Bronchial epithelial cell (primary cell): Measurements from ENCODE around the gene HLA-DPB1. TPM values are rescaled to one million over a fixed set of nuclear protein-coding genes. Genes with fewer than 3 reads are reported as not detected.
"Not testable (repeated sequence)": the region's sequence is repeated elsewhere in the genome, so short reads cannot be mapped to it uniquely, and the experiment has no call there.

Experiments used
- DNase-seq: peaks from one replicate; pipeline ENCODE4 v3.0.0-alpha.2; 2010; ENCODE audit warnings: low read depth
- FAIRE-seq: peaks from 2 replicates; lab custom pipeline; 2011; peaks lifted over from hg19 to GRCh38; lab: Jason Lieb, UNC
- H3K27me3 ChIP-seq: 2 replicates; pipeline ENCODE4 v1.5.1; 2011; ENCODE audit warnings: low read length; ENCODE audit not compliant: control insufficient read depth, insufficient read depth
- H3K36me3 ChIP-seq: 2 replicates; pipeline ENCODE4 v1.5.1; 2011; ENCODE audit warnings: low read length; ENCODE audit not compliant: control insufficient read depth, insufficient read depth
- H3K4me3 ChIP-seq: 2 replicates; pipeline ENCODE4 v1.5.1; 2011; ENCODE audit warnings: mild to moderate bottlenecking, low read depth, low read length, control low read depth
- total RNA-seq: library from RNA; depleted of rRNA; stranded (reverse); fragments of >200 nt; gene quantifications from 2 replicates; pipeline ENCODE4 v1.2.1, GENCODE V29; 2014
- TF ChIP-seq, protein P1 (sequence below): IDR thresholded peaks from 2 replicates; pipeline ENCODE4 v1.5.1; 2011; ENCODE audit warnings: mild to moderate bottlenecking, moderate library complexity, low read length, control low read depth, inconsistent platforms; ENCODE audit not compliant: insufficient read depth, severe bottlenecking

The HLA-DPB1 gene
- total RNA-seq, 1 donor from 2014 or later: 0.53 TPM

DNA sequence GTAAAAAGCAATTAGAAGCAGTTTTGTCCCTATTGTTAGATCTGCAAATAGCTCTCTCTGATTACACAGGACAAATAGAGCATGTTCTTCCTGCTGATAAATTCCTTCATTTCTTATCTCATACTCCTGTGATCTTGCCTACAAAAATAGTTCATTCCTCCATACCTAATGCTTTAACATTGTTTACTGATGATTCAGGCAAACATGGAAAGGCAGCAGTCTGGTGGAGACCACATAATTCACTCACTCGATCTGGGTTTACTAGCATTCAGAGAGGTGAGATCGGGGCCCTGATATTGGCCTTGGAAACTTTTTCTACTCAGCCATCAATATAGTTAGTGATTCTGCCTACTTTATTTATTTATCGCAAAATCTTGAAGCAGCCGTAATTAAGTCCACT is 22.6 kb upstream of the HLA-DPB1 start:
- H3K27me3 ChIP-seq: peaks cover 2% of the 10 kb centered on the region
- DNase-seq (no peak), FAIRE-seq (no peak)
- TF ChIP-seq, protein P1, sequence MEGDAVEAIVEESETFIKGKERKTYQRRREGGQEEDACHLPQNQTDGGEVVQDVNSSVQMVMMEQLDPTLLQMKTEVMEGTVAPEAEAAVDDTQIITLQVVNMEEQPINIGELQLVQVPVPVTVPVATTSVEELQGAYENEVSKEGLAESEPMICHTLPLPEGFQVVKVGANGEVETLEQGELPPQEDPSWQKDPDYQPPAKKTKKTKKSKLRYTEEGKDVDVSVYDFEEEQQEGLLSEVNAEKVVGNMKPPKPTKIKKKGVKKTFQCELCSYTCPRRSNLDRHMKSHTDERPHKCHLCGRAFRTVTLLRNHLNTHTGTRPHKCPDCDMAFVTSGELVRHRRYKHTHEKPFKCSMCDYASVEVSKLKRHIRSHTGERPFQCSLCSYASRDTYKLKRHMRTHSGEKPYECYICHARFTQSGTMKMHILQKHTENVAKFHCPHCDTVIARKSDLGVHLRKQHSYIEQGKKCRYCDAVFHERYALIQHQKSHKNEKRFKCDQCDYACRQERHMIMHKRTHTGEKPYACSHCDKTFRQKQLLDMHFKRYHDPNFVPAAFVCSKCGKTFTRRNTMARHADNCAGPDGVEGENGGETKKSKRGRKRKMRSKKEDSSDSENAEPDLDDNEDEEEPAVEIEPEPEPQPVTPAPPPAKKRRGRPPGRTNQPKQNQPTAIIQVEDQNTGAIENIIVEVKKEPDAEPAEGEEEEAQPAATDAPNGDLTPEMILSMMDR: no peak
- H3K36me3 ChIP-seq: no peaks in the 10 kb centered on the region
- no peak overlapping the region for H3K4me3 ChIP-seq

DNA sequence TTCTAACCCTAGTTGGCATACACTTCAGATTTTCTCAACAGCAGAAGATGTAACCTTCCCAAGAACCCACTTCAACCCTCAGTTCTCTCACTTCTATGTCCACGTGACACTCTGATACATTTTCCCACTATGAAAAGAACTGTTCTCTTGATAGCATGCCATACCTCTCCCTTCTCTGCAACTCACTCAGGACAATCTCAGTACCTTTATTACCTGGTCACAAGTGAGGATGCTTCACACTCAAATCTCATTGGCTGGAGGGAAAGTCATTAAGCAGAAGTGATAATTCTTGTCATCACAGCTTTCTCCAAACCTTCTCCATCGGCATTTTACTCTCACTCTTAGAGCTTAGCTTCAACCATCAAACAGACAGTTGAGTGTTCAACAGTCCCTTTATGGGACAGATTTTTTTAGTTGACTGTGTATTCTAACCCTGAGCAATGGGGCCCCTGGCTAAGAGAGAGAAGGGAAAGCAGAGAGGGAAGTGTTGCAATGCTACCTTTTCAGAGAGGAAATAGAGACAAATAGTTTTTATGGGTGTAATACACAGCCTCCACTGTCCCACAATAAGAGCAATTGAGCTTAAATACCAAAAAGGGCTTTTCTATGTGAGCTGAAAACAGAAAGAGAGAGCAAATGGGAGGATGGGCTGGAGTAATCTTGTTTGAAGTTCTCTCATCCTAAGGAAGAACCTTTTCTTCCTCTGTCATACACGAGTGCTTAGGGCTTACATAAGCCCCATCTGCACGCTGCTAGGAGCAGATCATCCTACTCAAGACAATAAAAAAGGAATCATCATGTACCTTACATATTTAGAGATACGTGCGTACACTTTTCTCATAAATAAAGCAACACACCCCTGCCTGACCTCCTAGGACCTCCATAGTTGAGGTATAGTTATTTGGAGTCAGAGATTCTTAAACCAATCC is 18.3 kb upstream of the HLA-DPB1 start:
- Histone ChIP-seq H3K36me3 (no peaks in the 10 kb centered on the region), H3K4me3 (no peak overlapping the region), H3K27me3 (peaks cover 2% of the 10 kb centered on the region)
- DNase-seq (no peak), FAIRE-seq (no peak)
- TF ChIP-seq, protein P1: no peak

DNA sequence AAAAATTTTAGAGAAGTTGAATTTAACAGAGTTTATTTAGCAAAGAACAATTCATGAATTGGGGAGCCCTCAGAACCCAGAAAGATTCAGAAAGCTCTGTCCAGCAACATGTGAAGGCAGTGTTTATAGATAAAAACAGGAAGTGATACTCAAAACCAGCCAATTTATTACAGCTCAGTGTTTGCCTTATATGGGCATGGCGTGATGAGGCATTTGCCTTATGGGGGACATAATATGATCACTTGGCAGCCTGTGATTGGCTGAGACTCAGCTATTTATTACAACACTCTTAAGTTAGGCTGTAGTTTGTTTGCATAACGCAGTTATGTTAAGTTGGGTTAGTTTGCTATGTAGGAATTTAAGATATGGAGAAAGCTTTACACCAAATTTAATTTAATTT is 13.8 kb upstream of the HLA-DPB1 start:
- no peak overlapping the region for H3K4me3 ChIP-seq
- H3K36me3 ChIP-seq: no peaks in the 10 kb centered on the region
- FAIRE-seq (no peak), DNase-seq (peak; percentile 22)
- TF ChIP-seq, protein P1: no peak
- no peaks in the 10 kb centered on the region for H3K27me3 ChIP-seq

DNA sequence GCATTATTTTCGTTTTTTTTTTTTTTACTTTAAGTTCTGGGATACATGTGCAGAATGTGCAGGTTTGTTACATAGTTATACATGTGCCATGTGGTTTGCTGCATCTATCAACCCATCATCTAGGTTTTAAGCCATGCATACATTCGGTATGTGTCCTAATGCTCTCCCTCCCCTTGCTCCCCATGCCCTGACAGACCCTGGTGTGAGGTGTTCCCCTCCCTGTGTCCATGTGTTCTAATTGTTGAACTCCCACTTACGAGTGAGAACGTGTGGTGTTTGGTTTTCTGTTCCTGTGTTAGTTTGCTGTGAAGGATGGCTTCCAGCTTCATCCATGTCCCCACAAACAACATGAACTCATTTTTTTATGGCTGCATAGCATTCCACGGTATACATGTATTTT is 12.4 kb upstream of the HLA-DPB1 start:
- not testable (repeated sequence) for H3K27me3 ChIP-seq, FAIRE-seq, H3K36me3 ChIP-seq, H3K4me3 ChIP-seq
- DNase-seq: peak; percentile 9

DNA sequence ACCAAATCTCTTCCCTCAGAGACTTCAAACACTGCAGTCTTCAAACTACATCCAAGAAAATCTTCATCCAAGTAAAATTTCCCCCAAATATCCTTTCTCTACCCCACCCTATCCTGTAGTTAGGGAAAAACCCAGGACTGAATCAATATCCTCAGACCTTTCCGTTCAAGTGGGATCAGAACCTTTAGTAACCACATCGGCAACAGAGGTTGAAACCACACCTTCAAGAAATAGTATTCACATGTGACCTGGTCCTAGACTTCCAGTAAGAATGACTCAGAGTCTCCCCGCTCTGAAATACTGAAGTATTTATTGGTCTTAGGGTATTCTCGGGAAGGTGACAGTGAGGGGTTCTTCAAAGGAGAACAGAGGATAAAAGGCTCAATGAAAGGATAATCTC is 11.1 kb upstream of the HLA-DPB1 start:
- DNase-seq (peak; percentile 15), FAIRE-seq (no peak)
- Histone ChIP-seq H3K36me3 (no peaks in the 10 kb centered on the region), H3K4me3 (no peak overlapping the region), H3K27me3 (no peaks in the 10 kb centered on the region)
- TF ChIP-seq, protein P1: no peak

DNA sequence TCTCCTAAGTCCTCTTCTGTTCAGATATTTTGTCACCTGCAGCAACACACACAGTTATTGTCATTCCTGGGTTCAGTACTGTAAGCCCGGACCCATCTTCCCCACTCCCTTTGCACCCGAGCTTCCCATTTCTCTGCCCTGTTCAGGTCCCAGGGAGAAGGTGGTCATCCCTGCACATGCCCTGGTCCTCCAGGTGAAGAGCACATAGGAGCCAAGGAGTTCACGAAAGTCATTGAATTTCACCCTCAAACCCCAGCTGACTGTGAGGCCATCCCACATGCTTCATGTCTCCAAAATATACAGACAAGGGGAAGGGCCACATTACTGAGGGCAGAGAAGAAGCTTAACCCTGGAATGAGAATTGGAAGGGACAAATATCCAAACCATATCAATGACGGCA is 10.5 kb upstream of the HLA-DPB1 start:
- FAIRE-seq: no peak

More for the DNA sequence above, 10.5 kb upstream of the HLA-DPB1 start:
- no peaks in the 10 kb centered on the region for H3K36me3 ChIP-seq
- TF ChIP-seq, protein P1: no peak
- DNase-seq: no peak
- H3K4me3 ChIP-seq: no peak overlapping the region
- H3K27me3 ChIP-seq: no peaks in the 10 kb centered on the region
